Kidney epithelial cell (primary cell): ENCODE measurements around the gene PERM1. TPM values are rescaled to one million over a fixed set of nuclear protein-coding genes. Genes with fewer than 3 reads are reported as not detected.
A peak's percentile ranks its signal among the peaks of the same experiment; 100 is the strongest.
"Not testable (repeated sequence)": the region's sequence is repeated elsewhere in the genome, so short reads cannot be mapped to it uniquely, and the experiment has no call there.

Experiments
- DNase-seq: peaks from one replicate; pipeline ENCODE4 v3.0.0-alpha.2; 2010; ENCODE audit warnings: low read depth
- H3K27me3 ChIP-seq: 2 replicates; pipeline ENCODE4 v1.6.0; 2011; ENCODE audit warnings: low read length; ENCODE audit not compliant: control insufficient read depth, insufficient read depth
- H3K36me3 ChIP-seq: 2 replicates; pipeline ENCODE4 v1.5.1; 2011; ENCODE audit warnings: low read length; ENCODE audit not compliant: control insufficient read depth, insufficient read depth
- H3K4me3 ChIP-seq: 2 replicates; pipeline ENCODE4 v1.5.1; 2011; ENCODE audit warnings: low read depth, mild to moderate bottlenecking, control low read depth, low read length
- CTCF ChIP-seq: IDR thresholded peaks from 2 replicates; pipeline ENCODE4 v1.5.1; 2011; ENCODE audit warnings: mild to moderate bottlenecking, moderate library complexity, low read length, control low read depth, inconsistent platforms; ENCODE audit not compliant: insufficient read depth, poor library complexity, severe bottlenecking
- total RNA-seq: library from RNA; depleted of rRNA; stranded (reverse); fragments of >200 nt; gene quantifications from 2 replicates; pipeline ENCODE4 v1.2.3, GENCODE V29; 2015

Gene PERM1
- total RNA-seq, 1 donor from 2014 or later: not detected

GRCh38 chr1:1014799-1015681, 33.1 kb upstream of the PERM1 start:
- no peaks in the 10 kb centered on the region for H3K27me3 ChIP-seq
- no peak overlapping the region for H3K4me3 ChIP-seq
- DNase-seq: no peak
- no peaks in the 10 kb centered on the region for H3K36me3 ChIP-seq
- TF ChIP-seq CTCF: peak; percentile 53

DNA sequence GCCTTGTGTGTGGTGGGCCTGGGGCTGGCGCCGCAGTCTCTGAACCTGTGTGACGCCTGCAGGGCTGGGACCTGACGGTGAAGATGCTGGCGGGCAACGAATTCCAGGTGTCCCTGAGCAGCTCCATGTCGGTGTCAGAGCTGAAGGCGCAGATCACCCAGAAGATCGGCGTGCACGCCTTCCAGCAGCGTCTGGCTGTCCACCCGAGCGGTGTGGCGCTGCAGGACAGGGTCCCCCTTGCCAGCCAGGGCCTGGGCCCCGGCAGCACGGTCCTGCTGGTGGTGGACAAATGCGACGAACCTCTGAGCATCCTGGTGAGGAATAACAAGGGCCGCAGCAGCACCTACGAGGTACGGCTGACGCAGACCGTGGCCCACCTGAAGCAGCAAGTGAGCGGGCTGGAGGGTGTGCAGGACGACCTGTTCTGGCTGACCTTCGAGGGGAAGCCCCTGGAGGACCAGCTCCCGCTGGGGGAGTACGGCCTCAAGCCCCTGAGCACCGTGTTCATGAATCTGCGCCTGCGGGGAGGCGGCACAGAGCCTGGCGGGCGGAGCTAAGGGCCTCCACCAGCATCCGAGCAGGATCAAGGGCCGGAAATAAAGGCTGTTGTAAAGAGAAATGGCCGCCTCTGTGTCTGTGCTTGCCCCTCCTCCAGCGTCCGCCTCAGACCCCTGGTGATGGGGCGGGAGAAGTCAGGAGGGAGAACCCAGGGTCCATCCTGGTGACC, 32.2 kb upstream of the PERM1 start:
- DNase-seq: no peak
- Histone ChIP-seq H3K4me3 (peak overlapping the region; percentile 63), H3K36me3 (no peaks in the 10 kb centered on the region), H3K27me3 (no peaks in the 10 kb centered on the region)
- TF ChIP-seq CTCF: no peak

DNA sequence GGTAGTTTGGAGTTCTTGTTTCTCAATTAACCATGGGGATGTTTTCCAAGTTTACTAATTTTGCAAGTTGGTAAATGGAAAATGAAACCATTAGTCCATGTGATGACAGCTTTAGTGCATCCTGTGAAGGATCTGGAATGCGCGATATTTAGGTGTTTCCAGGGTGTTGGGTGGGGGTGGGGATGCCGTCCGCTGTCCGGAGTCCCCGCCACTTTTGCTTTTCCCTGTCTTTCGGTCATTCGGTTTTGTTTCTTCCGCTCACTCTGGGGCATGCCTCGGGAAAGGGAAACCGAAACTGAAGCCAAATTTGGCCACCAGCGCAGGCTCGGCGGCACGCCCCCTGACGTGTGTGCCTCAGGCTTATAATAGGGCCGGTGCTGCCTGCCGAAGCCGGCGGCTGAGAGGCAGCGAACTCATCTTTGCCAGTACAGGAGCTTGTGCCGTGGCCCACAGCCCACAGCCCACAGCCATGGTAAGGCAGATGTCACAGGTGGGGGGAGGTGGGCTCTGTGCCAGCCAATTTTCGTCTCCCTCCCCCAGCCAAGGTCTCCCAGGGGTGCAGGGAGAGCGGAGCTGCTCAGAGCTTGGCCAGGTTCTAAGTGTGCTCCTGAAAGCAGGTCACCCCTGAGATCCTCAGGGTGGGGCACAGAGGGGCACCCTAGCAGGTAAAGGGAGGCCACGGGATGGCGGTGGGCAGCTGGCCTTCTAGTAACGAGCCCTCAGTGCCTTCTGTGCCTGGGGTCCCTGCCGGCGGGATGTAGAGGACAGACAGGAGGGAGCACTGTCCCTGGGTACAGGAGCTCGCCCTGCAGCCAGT, 31.4 kb upstream of the PERM1 start, which contains the start of gene ISG15:
ISG15 (plus strand) TSS at position 393 of the 817 bp plus-strand sequence; CDS start at position 470, 77 bp downstream.
- no peaks in the 10 kb centered on the region for H3K36me3 ChIP-seq
- H3K27me3 ChIP-seq: no peaks in the 10 kb centered on the region
- TF ChIP-seq CTCF: no peak
- H3K4me3 ChIP-seq: peak within 1 kb of the TSS; percentile 63
- no peak for DNase-seq

- not testable (repeated sequence) for DNase-seq, H3K27me3 ChIP-seq, H3K36me3 ChIP-seq
- peak overlapping the region; percentile 63 for H3K4me3 ChIP-seq
Observed at GRCh38 chr1:1012736-1013104, 30.8 kb upstream of the PERM1 start.

DNA sequence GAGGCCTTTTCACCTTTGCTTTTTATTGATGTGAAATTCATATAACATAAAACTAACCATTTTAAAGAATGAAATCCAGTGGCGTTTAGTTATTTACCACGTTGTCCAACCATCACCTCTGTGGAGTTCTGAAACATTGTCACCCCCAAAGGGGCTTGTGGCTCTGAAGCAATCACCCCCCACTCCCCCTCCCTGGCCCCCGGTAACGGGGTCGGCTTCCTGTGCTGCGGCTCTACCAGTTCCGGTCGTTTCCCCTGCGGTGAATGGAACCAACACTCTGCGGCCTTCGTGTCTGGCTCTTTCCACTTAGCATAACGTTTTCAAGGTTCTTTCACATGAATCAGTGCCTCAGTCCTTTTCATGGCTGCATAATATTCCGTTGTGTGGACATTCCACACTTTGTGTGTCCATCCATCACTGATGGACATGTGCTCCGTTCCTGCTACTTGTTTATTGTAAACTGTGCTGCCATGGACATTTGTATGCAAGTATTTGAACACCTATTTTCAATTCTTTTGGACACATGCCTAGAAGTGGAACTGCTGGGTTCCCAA, 29.6 kb upstream of the PERM1 start:
- DNase-seq: no peak
- Histone ChIP-seq H3K27me3 (no peaks in the 10 kb centered on the region), H3K36me3 (no peaks in the 10 kb centered on the region), H3K4me3 (no peak overlapping the region)
- TF ChIP-seq CTCF: no peak

GRCh38 chr1:1010131-1010530, 28.2 kb upstream of the PERM1 start:
- not testable (repeated sequence) for H3K36me3 ChIP-seq, H3K4me3 ChIP-seq, H3K27me3 ChIP-seq, DNase-seq
